Lung (tissue), 12 donors: ENCODE measurements around the gene KCNC2. TPM values are rescaled to one million over a fixed set of nuclear protein-coding genes. Genes with fewer than 3 reads are reported as not detected.

ENCODE experiments used
- ATAC-seq: fragments of 200-7000 bp; cut with Tn5 transposase; one replicate; pipeline ENCODE4 v1.9.1; 2020; ENCODE audit warnings: moderate number of reproducible peaks; ENCODE audit not compliant: insufficient read depth, low FRiP score
- DNase-seq, 3 donors: peaks; one replicate each; pipeline ENCODE4 v3.0.0-alpha.2; 2013 to 2017
- H3K27ac ChIP-seq, 2 donors: one replicate each; pipeline ENCODE4 v1.5.1; 2013; ENCODE audit warnings: mild to moderate bottlenecking in 2 of 2, moderate library complexity in 2 of 2, control low read depth in 1 of 2, inconsistent platforms in 1 of 2, low read depth in 1 of 2, low read length in 1 of 2
- H3K27me3 ChIP-seq, 3 donors: one replicate each; pipeline ENCODE4 v1.5.1; 2013; ENCODE audit warnings: low read length in 2 of 3; ENCODE audit not compliant: control insufficient read depth in 3 of 3, insufficient read depth in 3 of 3
- H3K36me3 ChIP-seq, 4 donors: one replicate each; pipeline ENCODE4 v1.5.1; 2013; ENCODE audit warnings: low read length in 4 of 4, mild to moderate bottlenecking in 1 of 4, moderate library complexity in 1 of 4; ENCODE audit not compliant: control insufficient read depth in 4 of 4, insufficient read depth in 4 of 4
- H3K4me1 ChIP-seq, 5 donors: one replicate each; pipeline ENCODE4 v1.5.1; 2013; ENCODE audit warnings: low read length in 5 of 5, mild to moderate bottlenecking in 2 of 5, moderate library complexity in 1 of 5; ENCODE audit not compliant: control insufficient read depth in 5 of 5, insufficient read depth in 5 of 5
- H3K4me3 ChIP-seq: one replicate; pipeline ENCODE4 v1.5.1; 2013; ENCODE audit warnings: mild to moderate bottlenecking, control low read depth, moderate library complexity
- H3K9ac ChIP-seq, 2 donors: one replicate each; pipeline ENCODE4 v1.5.1; 2013; ENCODE audit warnings: low read length in 2 of 2, control low read depth in 1 of 2; ENCODE audit not compliant: insufficient read depth in 1 of 2
- H3K9me3 ChIP-seq, 4 donors: one replicate each; pipeline ENCODE4 v1.5.1; 2013; ENCODE audit warnings: low read length in 3 of 4, mild to moderate bottlenecking in 1 of 4, moderate library complexity in 1 of 4; ENCODE audit not compliant: control insufficient read depth in 4 of 4, insufficient read depth in 3 of 4
- CTCF ChIP-seq: IDR thresholded peaks from 2 replicates; pipeline ENCODE4 v1.5.1; 2012; ENCODE audit warnings: mild to moderate bottlenecking; ENCODE audit errors: control extremely low read depth, extremely low read depth
- WGBS, 2 donors: extraction: QIAGEN DNeasy Blood & Tissue Kit; methylation state at CpG; one replicate each; pipeline ENCODE4 v1.1.7; 2013; 5-methylcytosine and 5-hydroxymethylcytosine counted together
- polyA plus RNA-seq, 2 donors: library from polyadenylated mRNA; stranded (reverse); fragments of 200-250 nt; gene quantifications; one replicate each; pipeline ENCODE4 v1.2.1, GENCODE V29; 2013
- total RNA-seq, 2 donors: library from RNA; depleted of rRNA in 1 of 2; stranded (reverse); fragments of >200 nt in 1 of 2; gene quantifications; one replicate each; pipeline ENCODE4 v1.2.1, GENCODE V29; 2014 to 2021
- donor health status: control.
- donor health status: control.
- donor health status: Bipolar disorder and iron deficiency.
- donor health status: healthy.
- donor health status: DM: yes; HTN: yes; CAD: no.

KCNC2 gene
- total and polyA plus RNA-seq, 4 donors = 0.06 TPM; not detected in 3

GRCh38 chr12:75129275-75129674 is 80.4 kb downstream of the KCNC2 start:
- H3K4me3 ChIP-seq = no peak overlapping the region
- 43 to 57% methylated on average over 2 of the region's 2 CpGs for WGBS, 2 donors
- H3K27me3 ChIP-seq = no peaks in the 10 kb centered on the region
- no peak overlapping the region for H3K9ac ChIP-seq
- TF ChIP-seq CTCF = no peak
- no peaks in the 10 kb centered on the region for H3K9me3 ChIP-seq
- no peak overlapping the region for H3K27ac ChIP-seq
- DNase-seq (no peak), ATAC-seq (no peak)
- H3K36me3 ChIP-seq = no peaks in the 10 kb centered on the region
- H3K4me1 ChIP-seq = no peaks in the 10 kb centered on the region

GRCh38 chr12:75121036-75121705 is 88.5 kb downstream of the KCNC2 start:
- ATAC-seq (no peak), DNase-seq (peak; percentile 17 to 91 (median 75))
- H3K9me3 ChIP-seq = no peaks in the 10 kb centered on the region
- no peaks in the 10 kb centered on the region for H3K36me3 ChIP-seq
- H3K4me1 ChIP-seq = peaks cover 0 to 28% (median 0%) of the 10 kb centered on the region in 5 donors
- no peak overlapping the region for H3K27ac ChIP-seq
- no peaks in the 10 kb centered on the region for H3K27me3 ChIP-seq
- no peak for TF ChIP-seq CTCF
- WGBS, 2 donors = 68 to 77% methylated on average over 2 of the region's 2 CpGs
- no peak overlapping the region for H3K9ac ChIP-seq
- H3K4me3 ChIP-seq = no peak overlapping the region

- H3K9me3 ChIP-seq = no peaks in the 10 kb centered on the region
- peaks cover 0 to 28% (median 0%) of the 10 kb centered on the region in 5 donors for H3K4me1 ChIP-seq
- no peaks in the 10 kb centered on the region for H3K27me3 ChIP-seq
- H3K36me3 ChIP-seq = no peaks in the 10 kb centered on the region
- H3K27ac ChIP-seq = no peak overlapping the region
- H3K9ac ChIP-seq = no peak overlapping the region
- no peak overlapping the region for H3K4me3 ChIP-seq
- 51 to 80% methylated on average over 1 of the region's 1 CpG for WGBS, 2 donors
- TF ChIP-seq CTCF = no peak
- no peak for ATAC-seq
- peak; percentile 39 to 95 (median 83) for DNase-seq
Measured at GRCh38 chr12:75120311-75120711, 89.3 kb downstream of the KCNC2 start.
